Stimulated activated CD4-positive, alpha-beta T cell treated with anti-CD3 and anti-CD28 coated beads, Interleukin-1b, Interleukin-23, amount 100 ng/mL, for 48 hours (primary cell): Measurements from ENCODE around the gene PDIA4.
A peak's percentile ranks its signal among the peaks of the same experiment; 100 is the strongest.
"Not testable (repeated sequence)": the region's sequence is repeated elsewhere in the genome, so short reads cannot be mapped to it uniquely, and the experiment has no call there.

Experiments used
- DNase-seq: peaks from one replicate; pipeline ENCODE4 v3.0.0-alpha.2; 2020

Gene PDIA4

GRCh38 chr7:149028346-149029109, at the start of gene PDIA4:
TSS of gene PDIA4 (minus strand) at chr7:149028505. CDS start at chr7:149028408, 97 bp downstream.
- peak; percentile 100 for DNase-seq

- no peak for DNase-seq
These were observed 49.3 kb upstream of the PDIA4 start for GRCh38 chr7:149077594-149077993.

GRCh38 chr7:149075286-149075685, 47.0 kb upstream of the PDIA4 start:
- DNase-seq: no peak

- no peak for DNase-seq
These were observed 46.0 kb upstream of the PDIA4 start for GRCh38 chr7:149074116-149074885.

- DNase-seq: no peak
These were observed 44.1 kb upstream of the PDIA4 start for GRCh38 chr7:149072438-149072775.

GRCh38 chr7:149071641-149072437, 43.5 kb upstream of the PDIA4 start:
- DNase-seq: peak; percentile 61

GRCh38 chr7:149071182-149071635, 42.9 kb upstream of the PDIA4 start:
- DNase-seq: no peak

- DNase-seq: no peak
These were observed 42.2 kb upstream of the PDIA4 start for GRCh38 chr7:149070372-149071125.

- DNase-seq: no peak
These were observed 39.6 kb upstream of the PDIA4 start for GRCh38 chr7:149067869-149068268.

GRCh38 chr7:149063476-149063875, 35.2 kb upstream of the PDIA4 start:
- DNase-seq: no peak

GRCh38 chr7:149062217-149062899, 34.1 kb upstream of the PDIA4 start:
- not testable (repeated sequence) for DNase-seq

- DNase-seq: no peak
These were observed 31.9 kb upstream of the PDIA4 start for GRCh38 chr7:149060156-149060555.

- DNase-seq: no peak
These were observed 25.6 kb upstream of the PDIA4 start for GRCh38 chr7:149053885-149054284.

- no peak for DNase-seq
These were observed 25.1 kb upstream of the PDIA4 start for GRCh38 chr7:149053384-149053783.

GRCh38 chr7:149050941-149051340, 22.6 kb upstream of the PDIA4 start:
- no peak for DNase-seq

- DNase-seq: no peak
These were observed 20.5 kb upstream of the PDIA4 start for GRCh38 chr7:149048805-149049204.

- no peak for DNase-seq
These were observed 18.1 kb upstream of the PDIA4 start for GRCh38 chr7:149046416-149046815.

GRCh38 chr7:149043936-149044335, 15.6 kb upstream of the PDIA4 start:
- DNase-seq: no peak

GRCh38 chr7:149041350-149041749, 13.0 kb upstream of the PDIA4 start:
- no peak for DNase-seq

GRCh38 chr7:149038641-149039040, 10.3 kb upstream of the PDIA4 start:
- DNase-seq: not testable (repeated sequence)

GRCh38 chr7:149036676-149037075, 8.4 kb upstream of the PDIA4 start:
- DNase-seq: no peak

GRCh38 chr7:149031353-149031910, 3.1 kb upstream of the PDIA4 start:
- DNase-seq: no peak
